Measurements from ENCODE around the gene WWOX. TPM values are rescaled to one million over a fixed set of nuclear protein-coding genes. Genes with fewer than 3 reads are reported as not detected.
A peak's percentile ranks its signal among the peaks of the same experiment; 100 is the strongest.

Gene WWOX
- total and polyA plus RNA-seq, 2 of the 13 experiments (the other 11 are each of a cell fraction or from before 2014, with no cell fraction given) = 9.1 to 37.4 TPM

GRCh38 chr16:78252757-78253156 lies 153.3 kb downstream of the WWOX start (continued):
- TF ChIP-seq TRAFD1 (CRISPR knock-in tag; IDR thresholded peaks at IDR 0.05; ENCODE audit: borderline replicate concordance) (no peak), ZNF335 (CRISPR knock-in tag; IDR thresholded peaks at IDR 0.05) (no peak; the same call in 1 of the 2 replicates), ONECUT2 (CRISPR knock-in tag; IDR thresholded peaks at IDR 0.05) (peak; percentile 98), HOXA7 (CRISPR knock-in tag; IDR thresholded peaks at IDR 0.05) (no peak), CENPX (CRISPR knock-in tag; IDR thresholded peaks at IDR 0.05) (no peak), KMT2A (CRISPR knock-in tag; IDR thresholded peaks at IDR 0.05) (no peak), SOX6 (IDR thresholded peaks at IDR 0.05) (no peak), SOX6 (CRISPR knock-in tag; IDR thresholded peaks at IDR 0.05) (peak; percentile 98), RCOR2 (CRISPR knock-in tag; IDR thresholded peaks at IDR 0.05) (peak; percentile 90), ZKSCAN1 (IDR thresholded peaks at IDR 0.05; ENCODE audit: low read length) (no peak), IRF2 (CRISPR knock-in tag; IDR thresholded peaks at IDR 0.05) (peak; percentile 64; the same call in 1 of the 2 replicates), ZNF136 (CRISPR knock-in tag; IDR thresholded peaks at IDR 0.05; ENCODE audit: low read depth) (no peak), REPIN1 (CRISPR knock-in tag; IDR thresholded peaks at IDR 0.05; ENCODE audit: borderline replicate concordance, low read depth) (no peak), ATM (IDR thresholded peaks at IDR 0.05; ENCODE audit: borderline replicate concordance) (no peak), ATF1 (CRISPR knock-in tag; IDR thresholded peaks at IDR 0.05) (peak; percentile 67; the same call in 1 of the 2 replicates), KDM5A (IDR thresholded peaks at IDR 0.05; ENCODE audit: borderline replicate concordance, low read length) (no peak), SP5 (CRISPR knock-in tag; IDR thresholded peaks at IDR 0.05; ENCODE audit: borderline replicate concordance, low read depth) (0 out of 2 replicates have a peak, but pooled peaks have one; percentile 38), TEAD2 (CRISPR knock-in tag; IDR thresholded peaks at IDR 0.05) (no peak), ZNF350 (CRISPR knock-in tag; IDR thresholded peaks at IDR 0.05; ENCODE audit: borderline replicate concordance, low read depth) (no peak), ZNF260 (CRISPR knock-in tag; IDR thresholded peaks at IDR 0.05; ENCODE audit: borderline replicate concordance, low read depth) (no peak), ZNF414 (CRISPR knock-in tag; IDR thresholded peaks at IDR 0.05) (peak; percentile 25; the same call in 1 of the 2 replicates)
- TF ChIP-seq, protein P1, sequence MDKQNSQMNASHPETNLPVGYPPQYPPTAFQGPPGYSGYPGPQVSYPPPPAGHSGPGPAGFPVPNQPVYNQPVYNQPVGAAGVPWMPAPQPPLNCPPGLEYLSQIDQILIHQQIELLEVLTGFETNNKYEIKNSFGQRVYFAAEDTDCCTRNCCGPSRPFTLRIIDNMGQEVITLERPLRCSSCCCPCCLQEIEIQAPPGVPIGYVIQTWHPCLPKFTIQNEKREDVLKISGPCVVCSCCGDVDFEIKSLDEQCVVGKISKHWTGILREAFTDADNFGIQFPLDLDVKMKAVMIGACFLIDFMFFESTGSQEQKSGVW (CRISPR knock-in tag; IDR thresholded peaks at IDR 0.05; ENCODE audit: borderline replicate concordance) = no peak
- TF ChIP-seq, protein P2, sequence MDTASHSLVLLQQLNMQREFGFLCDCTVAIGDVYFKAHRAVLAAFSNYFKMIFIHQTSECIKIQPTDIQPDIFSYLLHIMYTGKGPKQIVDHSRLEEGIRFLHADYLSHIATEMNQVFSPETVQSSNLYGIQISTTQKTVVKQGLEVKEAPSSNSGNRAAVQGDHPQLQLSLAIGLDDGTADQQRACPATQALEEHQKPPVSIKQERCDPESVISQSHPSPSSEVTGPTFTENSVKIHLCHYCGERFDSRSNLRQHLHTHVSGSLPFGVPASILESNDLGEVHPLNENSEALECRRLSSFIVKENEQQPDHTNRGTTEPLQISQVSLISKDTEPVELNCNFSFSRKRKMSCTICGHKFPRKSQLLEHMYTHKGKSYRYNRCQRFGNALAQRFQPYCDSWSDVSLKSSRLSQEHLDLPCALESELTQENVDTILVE (CRISPR knock-in tag; IDR thresholded peaks at IDR 0.05) = peak; percentile 90
- TF ChIP-seq, protein P3, sequence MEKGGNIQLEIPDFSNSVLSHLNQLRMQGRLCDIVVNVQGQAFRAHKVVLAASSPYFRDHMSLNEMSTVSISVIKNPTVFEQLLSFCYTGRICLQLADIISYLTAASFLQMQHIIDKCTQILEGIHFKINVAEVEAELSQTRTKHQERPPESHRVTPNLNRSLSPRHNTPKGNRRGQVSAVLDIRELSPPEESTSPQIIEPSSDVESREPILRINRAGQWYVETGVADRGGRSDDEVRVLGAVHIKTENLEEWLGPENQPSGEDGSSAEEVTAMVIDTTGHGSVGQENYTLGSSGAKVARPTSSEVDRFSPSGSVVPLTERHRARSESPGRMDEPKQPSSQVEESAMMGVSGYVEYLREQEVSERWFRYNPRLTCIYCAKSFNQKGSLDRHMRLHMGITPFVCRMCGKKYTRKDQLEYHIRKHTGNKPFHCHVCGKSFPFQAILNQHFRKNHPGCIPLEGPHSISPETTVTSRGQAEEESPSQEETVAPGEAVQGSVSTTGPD (CRISPR knock-in tag; IDR thresholded peaks at IDR 0.05) = no peak
- TF ChIP-seq, protein P4, sequence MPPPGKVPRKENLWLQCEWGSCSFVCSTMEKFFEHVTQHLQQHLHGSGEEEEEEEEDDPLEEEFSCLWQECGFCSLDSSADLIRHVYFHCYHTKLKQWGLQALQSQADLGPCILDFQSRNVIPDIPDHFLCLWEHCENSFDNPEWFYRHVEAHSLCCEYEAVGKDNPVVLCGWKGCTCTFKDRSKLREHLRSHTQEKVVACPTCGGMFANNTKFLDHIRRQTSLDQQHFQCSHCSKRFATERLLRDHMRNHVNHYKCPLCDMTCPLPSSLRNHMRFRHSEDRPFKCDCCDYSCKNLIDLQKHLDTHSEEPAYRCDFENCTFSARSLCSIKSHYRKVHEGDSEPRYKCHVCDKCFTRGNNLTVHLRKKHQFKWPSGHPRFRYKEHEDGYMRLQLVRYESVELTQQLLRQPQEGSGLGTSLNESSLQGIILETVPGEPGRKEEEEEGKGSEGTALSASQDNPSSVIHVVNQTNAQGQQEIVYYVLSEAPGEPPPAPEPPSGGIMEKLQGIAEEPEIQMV (CRISPR knock-in tag; IDR thresholded peaks at IDR 0.05; ENCODE audit: low read depth) = no peak
